NT2/D1 (cell line): ENCODE measurements around the gene IRF8.

Experiments
- SUZ12 ChIP-seq: IDR thresholded peaks from 2 replicates; pipeline ENCODE4 v1.6.1; 2011; ENCODE audit not compliant: insufficient read length, insufficient read depth; ENCODE audit errors: extremely low read depth
- YY1 ChIP-seq: IDR thresholded peaks from 2 replicates; pipeline ENCODE4 v1.6.1; 2011; ENCODE audit not compliant: insufficient read length, insufficient read depth
- ZNF274 ChIP-seq: IDR thresholded peaks from 2 replicates; pipeline ENCODE4 v1.6.1; 2011; ENCODE audit warnings: mild to moderate bottlenecking, low read depth, low read length

DNA sequence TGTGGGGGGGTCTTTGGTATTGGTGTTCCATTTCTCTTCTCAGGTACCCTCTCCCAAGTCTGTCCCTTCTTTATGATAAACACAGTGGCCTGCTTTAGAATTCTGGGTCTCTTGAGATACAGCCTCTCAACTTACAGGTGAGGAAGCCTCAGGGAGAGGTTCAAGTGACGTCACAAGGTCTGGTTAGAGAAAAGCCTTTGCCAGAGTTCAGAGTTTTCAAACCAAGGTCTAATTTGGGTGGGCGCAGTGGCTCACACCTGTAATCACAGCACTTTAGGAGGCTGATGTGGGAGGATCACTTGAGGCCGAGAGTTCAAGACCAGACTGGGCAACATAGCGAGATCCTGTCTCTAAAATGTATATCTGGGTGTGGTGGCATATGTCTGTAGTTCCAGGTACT is 2.1 kb downstream of the IRF8 start:
- TF ChIP-seq YY1 (no peak), ZNF274 (no peak), SUZ12 (no peak)
